HepG2 (cell line): ENCODE measurements around the gene NDN. TPM values are rescaled to one million over a fixed set of nuclear protein-coding genes. Genes with fewer than 3 reads are reported as not detected.

Experiments used
- GTF2F1 ChIP-seq: fragments of 150-350 bp; IDR thresholded peaks from 2 replicates; pipeline ENCODE4 v1.6.1; 2014; ENCODE audit warnings: low read length
- MTF1 ChIP-seq: sonication (generic); formaldehyde crosslinking; IDR thresholded peaks from 2 replicates; pipeline ENCODE4 v1.5.0; 2020; ENCODE audit warnings: missing genetic modification reagents
- MXI1 ChIP-seq: IDR thresholded peaks from 3 replicates; pipeline ENCODE4 v1.6.1; 2012; ENCODE audit warnings: low read depth, low read length, inconsistent platforms, borderline replicate concordance
- NBN ChIP-seq: fragments of 450-650 bp; conservative IDR thresholded peaks from 2 replicates; pipeline ENCODE4 v1.6.1; 2017
- PCBP1 ChIP-seq: fragments of 200-400 bp; formaldehyde crosslinking; IDR thresholded peaks from 2 replicates; pipeline ENCODE4 v1.6.1; 2017; ENCODE audit warnings: mild to moderate bottlenecking, low read depth, low read length, borderline replicate concordance
- SSRP1 ChIP-seq: IDR thresholded peaks from 2 replicates; pipeline ENCODE4 v1.6.1; 2016; ENCODE audit warnings: control low read depth
- SUZ12 ChIP-seq: fragments of 150-350 bp; IDR thresholded peaks from 2 replicates; pipeline ENCODE4 v1.6.1; 2014; ENCODE audit warnings: low read depth, low read length
- ZBTB46 ChIP-seq: sonication (generic); formaldehyde crosslinking; IDR thresholded peaks from 2 replicates; pipeline ENCODE4 v1.4.0; 2020; ENCODE audit warnings: mild to moderate bottlenecking, missing genetic modification reagents, borderline replicate concordance
- ZFP36L2 ChIP-seq: sonication (generic); formaldehyde crosslinking; IDR thresholded peaks from 2 replicates; pipeline ENCODE4 v1.4.0; 2020; ENCODE audit warnings: missing genetic modification reagents
- ZFP90 ChIP-seq: sonication (generic); formaldehyde crosslinking; IDR thresholded peaks from 2 replicates; pipeline ENCODE4 v1.8.0; 2022; ENCODE audit warnings: missing genetic modification reagents, mild to moderate bottlenecking, inconsistent platforms, borderline replicate concordance
- ZNF121 ChIP-seq: sonication (generic); formaldehyde crosslinking; IDR thresholded peaks from 2 replicates; pipeline ENCODE4 v1.5.0; 2020; ENCODE audit warnings: mild to moderate bottlenecking, missing genetic modification reagents
- ZNF142 ChIP-seq: sonication (generic); formaldehyde crosslinking; IDR thresholded peaks from 2 replicates; pipeline ENCODE4 v1.4.0; 2020; ENCODE audit warnings: missing genetic modification reagents
- ZNF256 ChIP-seq: sonication (generic); formaldehyde crosslinking; conservative IDR thresholded peaks from 2 replicates; pipeline ENCODE4 v1.4.0; 2020; ENCODE audit warnings: missing genetic modification reagents
- ZNF367 ChIP-seq: sonication (generic); formaldehyde crosslinking; IDR thresholded peaks from 2 replicates; pipeline ENCODE4 v1.4.0; 2020; ENCODE audit warnings: missing genetic modification reagents, borderline replicate concordance
- ZNF564 ChIP-seq: sonication (generic); formaldehyde crosslinking; IDR thresholded peaks from 2 replicates; pipeline ENCODE4 v1.8.1; 2023; ENCODE audit warnings: mild to moderate bottlenecking, missing genetic modification reagents
- ZNF567 ChIP-seq: sonication (generic); formaldehyde crosslinking; IDR thresholded peaks from 2 replicates; pipeline ENCODE4 v1.8.1; 2023; ENCODE audit warnings: mild to moderate bottlenecking, missing genetic modification reagents, borderline replicate concordance
- ZNF607 ChIP-seq: sonication (generic); formaldehyde crosslinking; IDR thresholded peaks from 2 replicates; pipeline ENCODE4 v1.5.1; 2020; ENCODE audit warnings: missing genetic modification reagents, mild to moderate bottlenecking, borderline replicate concordance
- ZNF850 ChIP-seq: sonication (generic); formaldehyde crosslinking; conservative IDR thresholded peaks from 2 replicates; pipeline ENCODE4 v1.9.0; 2021; ENCODE audit warnings: mild to moderate bottlenecking, missing genetic modification reagents
- polyA plus RNA-seq, 8 experiments: library from polyadenylated mRNA; depleted of rRNA in 3 of 8; stranded (reverse) in 7 of 8; unstranded in 1 of 8; fragments of >200 nt; fragmentation: Illumina TruSeq in 4 of 8; extraction: Trizol in 4 of 8; gene quantifications; 2 replicates each; pipeline versions ENCODE4 v1.2.1 to v1.2.3, GENCODE V29; 2011 to 2016; ENCODE audit warnings: low read depth in 4 of 8, missing spikeins in 1 of 8, mixed read lengths in 1 of 8; ENCODE audit not compliant: insufficient read depth in 1 of 8
- total RNA-seq, 5 experiments: library from RNA; depleted of rRNA; stranded (reverse); fragments of >200 nt; fragmentation: Illumina TruSeq; extraction: Trizol; gene quantifications; 2 replicates each; pipeline ENCODE4 v1.2.3, GENCODE V29; 2016; ENCODE audit warnings: low read depth in 1 of 5
- TF ChIP-seq, protein P1 (sequence below): sonication (generic); formaldehyde crosslinking; IDR thresholded peaks from 2 replicates; pipeline ENCODE4 v1.4.0; 2020; ENCODE audit warnings: missing genetic modification reagents
- TF ChIP-seq, protein P2 (sequence below), 2 experiments: sonication (generic) in 1 of 2; formaldehyde crosslinking in 1 of 2; IDR thresholded peaks; 2 replicates each; pipeline versions ENCODE4 v1.5.1 to v1.6.1; 2011 to 2020; ENCODE audit warnings: borderline replicate concordance in 1 of 2, low read depth in 1 of 2, low read length in 1 of 2, mild to moderate bottlenecking in 1 of 2, missing genetic modification reagents in 1 of 2, moderate library complexity in 1 of 2

NDN gene
- total and polyA plus RNA-seq, 2 of the 13 experiments (the other 11 are each of a cell fraction or from before 2014, with no cell fraction given): 0.03 TPM; not detected in 1

- no peak for TF ChIP-seq ZNF142 (CRISPR knock-in tag)
- 0 out of 2 replicates have a peak, but pooled peaks have one; percentile 64 for TF ChIP-seq ZNF564 (CRISPR knock-in tag)
- TF ChIP-seq ZNF850 (CRISPR knock-in tag): no peak
- TF ChIP-seq SUZ12: no peak
- no peak for TF ChIP-seq PCBP1
- 0 out of 2 replicates have a peak, but pooled peaks have one; percentile 18 for TF ChIP-seq ZNF607 (CRISPR knock-in tag)
- TF ChIP-seq ZNF121 (CRISPR knock-in tag): 0 out of 2 replicates have a peak, but pooled peaks have one; percentile 10
- TF ChIP-seq ZFP36L2 (CRISPR knock-in tag): no peak
- no peak for TF ChIP-seq ZNF567 (CRISPR knock-in tag)
- TF ChIP-seq MTF1 (CRISPR knock-in tag): no peak
- TF ChIP-seq, protein P1, sequence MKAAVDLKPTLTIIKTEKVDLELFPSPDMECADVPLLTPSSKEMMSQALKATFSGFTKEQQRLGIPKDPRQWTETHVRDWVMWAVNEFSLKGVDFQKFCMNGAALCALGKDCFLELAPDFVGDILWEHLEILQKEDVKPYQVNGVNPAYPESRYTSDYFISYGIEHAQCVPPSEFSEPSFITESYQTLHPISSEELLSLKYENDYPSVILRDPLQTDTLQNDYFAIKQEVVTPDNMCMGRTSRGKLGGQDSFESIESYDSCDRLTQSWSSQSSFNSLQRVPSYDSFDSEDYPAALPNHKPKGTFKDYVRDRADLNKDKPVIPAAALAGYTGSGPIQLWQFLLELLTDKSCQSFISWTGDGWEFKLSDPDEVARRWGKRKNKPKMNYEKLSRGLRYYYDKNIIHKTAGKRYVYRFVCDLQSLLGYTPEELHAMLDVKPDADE: no peak
- TF ChIP-seq ZNF256 (CRISPR knock-in tag): no peak
- TF ChIP-seq NBN: no peak
- TF ChIP-seq, protein P2, sequence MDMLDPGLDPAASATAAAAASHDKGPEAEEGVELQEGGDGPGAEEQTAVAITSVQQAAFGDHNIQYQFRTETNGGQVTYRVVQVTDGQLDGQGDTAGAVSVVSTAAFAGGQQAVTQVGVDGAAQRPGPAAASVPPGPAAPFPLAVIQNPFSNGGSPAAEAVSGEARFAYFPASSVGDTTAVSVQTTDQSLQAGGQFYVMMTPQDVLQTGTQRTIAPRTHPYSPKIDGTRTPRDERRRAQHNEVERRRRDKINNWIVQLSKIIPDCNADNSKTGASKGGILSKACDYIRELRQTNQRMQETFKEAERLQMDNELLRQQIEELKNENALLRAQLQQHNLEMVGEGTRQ (IDR thresholded peaks at IDR 0.05; ENCODE audit: low read depth, low read length): no peak
- TF ChIP-seq, protein P2 (CRISPR knock-in tag; IDR thresholded peaks at IDR 0.05; ENCODE audit: borderline replicate concordance): peak; percentile 79; the same call in 1 of the 2 replicates
- TF ChIP-seq MXI1: no peak
- TF ChIP-seq ZNF367 (CRISPR knock-in tag): no peak
- TF ChIP-seq GTF2F1: no peak
- no peak for TF ChIP-seq SSRP1 (CRISPR knock-in tag)
- no peak for TF ChIP-seq ZBTB46 (CRISPR knock-in tag)
- 0 out of 2 replicates have a peak, but pooled peaks have one; percentile 40 for TF ChIP-seq ZFP90
Measured at GRCh38 chr15:23690450-23690852, 3.3 kb upstream of the NDN start (continued).
